H9 (cell line): ENCODE results near the gene ZFR2. TPM values are rescaled to one million over a fixed set of nuclear protein-coding genes. Genes with fewer than 3 reads are reported as not detected.

Source experiments
- DNase-seq: peaks from one replicate; pipeline ENCODE4 v3.0.0-alpha.2; 2017
- H2AFZ ChIP-seq: one replicate; pipeline ENCODE4 v1.6.1; 2013; ENCODE audit warnings: mild to moderate bottlenecking, low read length, control low read depth, moderate library complexity
- H2AK5ac ChIP-seq: 2 replicates; pipeline ENCODE4 v1.6.1; 2013; ENCODE audit warnings: low read length, control low read depth, mixed read lengths; ENCODE audit not compliant: insufficient read length
- H2BK120ac ChIP-seq: one replicate; pipeline ENCODE4 v1.6.1; 2013; ENCODE audit warnings: low read depth, mild to moderate bottlenecking, low read length, control low read depth, inconsistent platforms; ENCODE audit not compliant: poor library complexity, severe bottlenecking
- H2BK12ac ChIP-seq: 2 replicates; pipeline ENCODE4 v1.6.1; 2013; ENCODE audit warnings: low read length, control low read depth, mixed read lengths, low read depth; ENCODE audit not compliant: insufficient read length
- H2BK15ac ChIP-seq: 2 replicates; pipeline ENCODE4 v1.6.1; 2013; ENCODE audit warnings: low read depth, low read length, control low read depth
- H2BK20ac ChIP-seq: one replicate; pipeline ENCODE4 v1.6.1; 2013; ENCODE audit warnings: low read depth, mild to moderate bottlenecking, low read length, control low read depth, inconsistent platforms; ENCODE audit not compliant: poor library complexity, severe bottlenecking
- H2BK5ac ChIP-seq: 2 replicates; pipeline ENCODE4 v1.6.1; 2013; ENCODE audit warnings: low read length, control low read depth, mixed read lengths; ENCODE audit not compliant: insufficient read length
- H3K14ac ChIP-seq: 2 replicates; pipeline ENCODE4 v1.6.1; 2013; ENCODE audit warnings: low read length, control low read depth; ENCODE audit not compliant: insufficient read depth
- H3K18ac ChIP-seq: 2 replicates; pipeline ENCODE4 v1.6.1; 2013; ENCODE audit warnings: low read depth, mild to moderate bottlenecking, mixed read lengths, low read length, control low read depth; ENCODE audit not compliant: insufficient read length
- H3K23ac ChIP-seq: 2 replicates; pipeline ENCODE4 v1.6.1; 2013; ENCODE audit warnings: low read length, control low read depth, mixed read lengths, low read depth; ENCODE audit not compliant: insufficient read length
- H3K23me2 ChIP-seq: 2 replicates; pipeline ENCODE4 v1.6.1; 2013; ENCODE audit warnings: low read depth, mild to moderate bottlenecking, mixed read lengths, low read length, control low read depth; ENCODE audit not compliant: insufficient read length, poor library complexity, severe bottlenecking
- H3K27ac ChIP-seq: 2 replicates; pipeline ENCODE4 v1.5.1; 2013; ENCODE audit warnings: low read length, control low read depth, mixed read lengths, low read depth; ENCODE audit not compliant: insufficient read length
- H3K27me3 ChIP-seq: 2 replicates; pipeline ENCODE4 v1.6.1; 2013; ENCODE audit warnings: low read length, control low read depth, inconsistent platforms; ENCODE audit not compliant: insufficient read depth
- H3K4ac ChIP-seq: 2 replicates; pipeline ENCODE4 v1.6.1; 2013; ENCODE audit warnings: low read depth, mild to moderate bottlenecking, control low read depth, inconsistent platforms, low read length, moderate library complexity
- H3K4me1 ChIP-seq: 2 replicates; pipeline ENCODE4 v1.6.1; 2013; ENCODE audit warnings: low read length, control low read depth, inconsistent platforms; ENCODE audit not compliant: insufficient read depth
- H3K4me2 ChIP-seq: 2 replicates; pipeline ENCODE4 v1.6.1; 2013; ENCODE audit warnings: low read length, control low read depth, mixed read lengths; ENCODE audit not compliant: insufficient read length, insufficient read depth
- H3K56ac ChIP-seq: 2 replicates; pipeline ENCODE4 v1.6.1; 2013; ENCODE audit warnings: low read depth, mild to moderate bottlenecking, mixed read lengths, low read length, control low read depth; ENCODE audit not compliant: insufficient read length
- H3K79me1 ChIP-seq: 2 replicates; pipeline ENCODE4 v1.6.1; 2013; ENCODE audit warnings: low read depth, mild to moderate bottlenecking, moderate library complexity, low read length, control low read depth, inconsistent platforms; ENCODE audit not compliant: insufficient read depth, poor library complexity, severe bottlenecking
- H3K79me2 ChIP-seq: 2 replicates; pipeline ENCODE4 v1.6.1; 2013; ENCODE audit warnings: low read length, control low read depth, inconsistent platforms; ENCODE audit not compliant: insufficient read depth
- H3K9ac ChIP-seq: 2 replicates; pipeline ENCODE4 v1.6.1; 2013; ENCODE audit warnings: low read length, control low read depth, mixed read lengths; ENCODE audit not compliant: insufficient read length; ENCODE audit errors: extremely low read depth
- H3K9me3 ChIP-seq: one replicate; pipeline ENCODE4 v1.6.1; 2013; ENCODE audit warnings: low read depth, low read length, inconsistent platforms; ENCODE audit not compliant: control insufficient read depth
- H3T11ph ChIP-seq: one replicate; pipeline ENCODE4 v1.6.1; 2013; ENCODE audit warnings: mild to moderate bottlenecking, low read length, control low read depth, inconsistent platforms
- H4K20me1 ChIP-seq: one replicate; pipeline ENCODE4 v1.6.1; 2013; ENCODE audit not compliant: control insufficient read depth, insufficient read length, insufficient read depth
- H4K5ac ChIP-seq: 2 replicates; pipeline ENCODE4 v1.6.1; 2013; ENCODE audit warnings: low read depth, mild to moderate bottlenecking, mixed read lengths, low read length, control low read depth; ENCODE audit not compliant: insufficient read length
- H4K8ac ChIP-seq: replicated peaks from 2 replicates; pipeline ENCODE4 v1.6.1; 2013; ENCODE audit warnings: low read length, control low read depth, mixed read lengths, low read depth; ENCODE audit not compliant: insufficient read length
- H4K91ac ChIP-seq: 2 replicates; pipeline ENCODE4 v1.6.1; 2013; ENCODE audit warnings: low read depth, mild to moderate bottlenecking, moderate library complexity, mixed read lengths, low read length, control low read depth; ENCODE audit not compliant: insufficient read length
- H3K27ac Mint-ChIP-seq, 3 experiments: 2 replicates in 2 of 3; 3 replicates in 1 of 3; pipeline ENCODE4 v1.8.0; 2020 to 2021; ENCODE audit warnings: mixed read lengths in 3 of 3, mild to moderate bottlenecking in 1 of 3, moderate library complexity in 1 of 3
- H3K27me3 Mint-ChIP-seq: 2 replicates; pipeline ENCODE4 v1.8.0; 2021; ENCODE audit warnings: low read depth, mild to moderate bottlenecking, moderate library complexity, mixed read lengths
- H3K36me3 Mint-ChIP-seq, 3 experiments: 2 replicates in 2 of 3; 3 replicates in 1 of 3; pipeline ENCODE4 v1.8.0; 2020 to 2021; ENCODE audit warnings: low read depth in 3 of 3, mixed read lengths in 3 of 3; ENCODE audit not compliant: insufficient read depth in 1 of 3
- H3K4me1 Mint-ChIP-seq, 2 experiments: 2 replicates each; pipeline ENCODE4 v1.8.0; 2020; ENCODE audit warnings: mixed read lengths in 2 of 2
- H3K4me3 Mint-ChIP-seq, 2 experiments: 2 replicates in 1 of 2; 3 replicates in 1 of 2; pipeline ENCODE4 v1.8.0; 2020 to 2021; ENCODE audit warnings: mild to moderate bottlenecking in 2 of 2, mixed read lengths in 2 of 2, moderate library complexity in 1 of 2
- H3K9me3 Mint-ChIP-seq, 2 experiments: 2 replicates in 1 of 2; 3 replicates in 1 of 2; pipeline ENCODE4 v1.8.0; 2020; ENCODE audit warnings: mild to moderate bottlenecking in 2 of 2, mixed read lengths in 2 of 2, moderate library complexity in 1 of 2
- WGBS: extraction: QIAGEN DNeasy Blood & Tissue Kit; methylation state at CpG from one replicate; pipeline ENCODE4 v1.1.7; 2013; ENCODE audit warnings: missing lambda C conversion rate, low lambda C conversion rate, mixed read lengths; ENCODE audit not compliant: insufficient read length; ENCODE audit errors: extremely low coverage; 5-methylcytosine and 5-hydroxymethylcytosine counted together
- total RNA-seq: library from RNA; stranded (reverse); gene quantifications from 2 replicates; pipeline ENCODE4 v1.2.1, GENCODE V29; 2021
- TF ChIP-seq, protein P1 (sequence below): fragments of 200-600 bp; sonication (generic); conservative IDR thresholded peaks from 3 replicates; pipeline ENCODE4 v1.8.0; 2021; ENCODE audit warnings: antibody characterized with exemption, mild to moderate bottlenecking

The ZFR2 gene
- total RNA-seq, 1 experiment from 2014 or later = 18.3 TPM

- H2BK120ac ChIP-seq = no peak overlapping the region
- no peak overlapping the region for H3K4me2 ChIP-seq
- no peaks in the 10 kb centered on the region for H3K79me2 ChIP-seq
- H3K18ac ChIP-seq = no peak overlapping the region
- no peaks in the 10 kb centered on the region for H3K79me1 ChIP-seq
- no peaks in the 10 kb centered on the region for H3K27me3 ChIP-seq
- no peaks in the 10 kb centered on the region for H3K9me3 ChIP-seq
- TF ChIP-seq, protein P1, sequence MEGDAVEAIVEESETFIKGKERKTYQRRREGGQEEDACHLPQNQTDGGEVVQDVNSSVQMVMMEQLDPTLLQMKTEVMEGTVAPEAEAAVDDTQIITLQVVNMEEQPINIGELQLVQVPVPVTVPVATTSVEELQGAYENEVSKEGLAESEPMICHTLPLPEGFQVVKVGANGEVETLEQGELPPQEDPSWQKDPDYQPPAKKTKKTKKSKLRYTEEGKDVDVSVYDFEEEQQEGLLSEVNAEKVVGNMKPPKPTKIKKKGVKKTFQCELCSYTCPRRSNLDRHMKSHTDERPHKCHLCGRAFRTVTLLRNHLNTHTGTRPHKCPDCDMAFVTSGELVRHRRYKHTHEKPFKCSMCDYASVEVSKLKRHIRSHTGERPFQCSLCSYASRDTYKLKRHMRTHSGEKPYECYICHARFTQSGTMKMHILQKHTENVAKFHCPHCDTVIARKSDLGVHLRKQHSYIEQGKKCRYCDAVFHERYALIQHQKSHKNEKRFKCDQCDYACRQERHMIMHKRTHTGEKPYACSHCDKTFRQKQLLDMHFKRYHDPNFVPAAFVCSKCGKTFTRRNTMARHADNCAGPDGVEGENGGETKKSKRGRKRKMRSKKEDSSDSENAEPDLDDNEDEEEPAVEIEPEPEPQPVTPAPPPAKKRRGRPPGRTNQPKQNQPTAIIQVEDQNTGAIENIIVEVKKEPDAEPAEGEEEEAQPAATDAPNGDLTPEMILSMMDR = no peak
- H4K8ac ChIP-seq = no peak overlapping the region
- no peak overlapping the region for H2BK20ac ChIP-seq
- H3K27ac Mint-ChIP-seq = no peak overlapping the region
- no peak overlapping the region for H3T11ph ChIP-seq
- H3K4ac ChIP-seq = no peak overlapping the region
- H3K27me3 Mint-ChIP-seq = peaks cover 23% of the 10 kb centered on the region
- H4K5ac ChIP-seq = no peak overlapping the region
- H3K23ac ChIP-seq = no peak overlapping the region
- H3K14ac ChIP-seq = no peak overlapping the region
- WGBS = no CpG with 5 or more reads among the region's 26 CpGs
- H2AK5ac ChIP-seq = no peak overlapping the region
- no peak overlapping the region for H3K27ac ChIP-seq
- H2BK15ac ChIP-seq = no peak overlapping the region
- no peak overlapping the region for H3K56ac ChIP-seq
- H2AFZ ChIP-seq = no peak overlapping the region
- H3K4me1 Mint-ChIP-seq = no peaks in the 10 kb centered on the region; a peak in 1 of 4 replicates
- no peak overlapping the region for H2BK12ac ChIP-seq
- no peak overlapping the region for H2BK5ac ChIP-seq
- no peaks in the 10 kb centered on the region for H3K36me3 Mint-ChIP-seq
- no peak overlapping the region for H4K91ac ChIP-seq
- no peaks in the 10 kb centered on the region for H4K20me1 ChIP-seq
- H3K4me3 Mint-ChIP-seq = no peak overlapping the region
- DNase-seq = no peak
- no peaks in the 10 kb centered on the region for H3K23me2 ChIP-seq
- H3K4me1 ChIP-seq = no peaks in the 10 kb centered on the region
- no peak overlapping the region for H3K9ac ChIP-seq
- no peaks in the 10 kb centered on the region for H3K9me3 Mint-ChIP-seq
These were observed 46.0 kb downstream of the ZFR2 start for GRCh38 chr19:3822683-3823349.
